ENCODE results near the gene CCDC159.

The CCDC159 gene

GRCh38 chr19:11324079-11324661 is 22.1 kb upstream of the CCDC159 start (continued):
- TF ChIP-seq ZXDB (tag by site-specific recombination; IDR thresholded peaks at IDR 0.05) (no peak; the same call in 1 of the 2 replicates), OVOL3 (tag by site-specific recombination; IDR thresholded peaks at IDR 0.05) (no peak), KLF17 (tag by site-specific recombination; IDR thresholded peaks at IDR 0.05) (no peak), ZNF449 (tag by site-specific recombination; IDR thresholded peaks at IDR 0.05) (peak; percentile 92), ZNF560 (tag by site-specific recombination; IDR thresholded peaks at IDR 0.05; ENCODE audit: borderline replicate concordance) (no peak), GLIS2 (tag by site-specific recombination; IDR thresholded peaks at IDR 0.05) (no peak), ZNF239 (tag by site-specific recombination; IDR thresholded peaks at IDR 0.05) (no peak), ZNF692 (tag by site-specific recombination; IDR thresholded peaks at IDR 0.05) (peak; percentile 72; the same call in 1 of the 2 replicates), ZNF184 (tag by site-specific recombination; IDR thresholded peaks at IDR 0.05) (0 out of 2 replicates have a peak, but pooled peaks have one; percentile 57), ZNF211 (tag by site-specific recombination; IDR thresholded peaks at IDR 0.05; ENCODE audit: low read depth) (no peak), ZNF274 (IDR thresholded peaks at IDR 0.05; ENCODE audit: low read length) (no peak), ZNF274 (tag by site-specific recombination; IDR thresholded peaks at IDR 0.05; ENCODE audit: borderline replicate concordance) (no peak), ZNF776 (tag by site-specific recombination; IDR thresholded peaks at IDR 0.05; ENCODE audit: borderline replicate concordance) (no peak), ZEB2 (tag by site-specific recombination; IDR thresholded peaks at IDR 0.05) (peak; percentile 89), CTCF (tag by site-specific recombination; IDR thresholded peaks at IDR 0.05) (no peak), ZBTB44 (tag by site-specific recombination; IDR thresholded peaks at IDR 0.05) (peak; percentile 85), ZNF785 (tag by site-specific recombination; IDR thresholded peaks at IDR 0.05) (no peak), ZNF335 (tag by site-specific recombination; conservative IDR thresholded peaks at IDR 0.05) (peak; percentile 94), ZBTB8A (tag by site-specific recombination; IDR thresholded peaks at IDR 0.05) (no peak), GLIS1 (tag by site-specific recombination; IDR thresholded peaks at IDR 0.05) (peak; percentile 20; the same call in 1 of the 2 replicates), ZNF132 (tag by site-specific recombination; IDR thresholded peaks at IDR 0.05; ENCODE audit: borderline replicate concordance) (no peak), HOXD13 (CRISPR knock-in tag; IDR thresholded peaks at IDR 0.05; ENCODE audit: borderline replicate concordance) (no peak), INSM2 (tag by site-specific recombination; IDR thresholded peaks at IDR 0.05) (no peak), YY1 (tag by site-specific recombination; IDR thresholded peaks at IDR 0.05) (no peak), ZBTB49 (tag by site-specific recombination; IDR thresholded peaks at IDR 0.05; ENCODE audit: low read depth) (no peak)
